Pancreas (tissue), 10 donors: ENCODE data around the gene ATP7A. TPM values are rescaled to one million over a fixed set of nuclear protein-coding genes. Genes with fewer than 3 reads are reported as not detected.

ENCODE experiments used
- ATAC-seq, 4 donors: fragments of 200-7000 bp; cut with Tn5 transposase; one replicate each; pipeline versions ENCODE4 v1.8.0 to v1.9.1; 2020; ENCODE audit warnings: mild to moderate bottlenecking in 4 of 4, moderate library complexity in 4 of 4
- DNase-seq, 6 donors: peaks; one replicate each; pipeline ENCODE4 v3.0.0-alpha.2; 2020
- FAIRE-seq: peaks from 2 replicates; lab custom pipeline; 2012; peaks lifted over from hg19 to GRCh38; lab: Jason Lieb, UNC
- H3K27ac ChIP-seq, 4 donors: fragments of 200-600 bp; sonication (generic); 1 replicate in 3 of 4; 2 replicates in 1 of 4; pipeline versions ENCODE4 v1.5.0 to v1.8.0; 2020
- H3K27me3 ChIP-seq, 4 donors: fragments of 200-600 bp; one replicate each; pipeline ENCODE4 v1.8.0; 2021
- H3K36me3 ChIP-seq, 3 donors: fragments of 200-600 bp; sonication (generic) in 1 of 3; one replicate each; pipeline versions ENCODE4 v1.5.0 to v1.8.0; 2020 to 2021
- H3K4me1 ChIP-seq, 3 donors: fragments of 200-600 bp; one replicate each; pipeline ENCODE4 v1.8.0; 2021
- H3K4me3 ChIP-seq, 4 donors: fragments of 200-600 bp; sonication (generic) in 2 of 4; one replicate each; pipeline versions ENCODE4 v1.5.0 to v1.8.0; 2020 to 2021
- H3K9me3 ChIP-seq, 4 donors: fragments of 200-600 bp; one replicate each; pipeline ENCODE4 v1.8.0; 2021
- WGBS, 2 donors: extraction: QIAGEN DNeasy Blood & Tissue Kit; methylation state at CpG; one replicate each; pipeline ENCODE4 v1.1.7; 2013; 5-methylcytosine and 5-hydroxymethylcytosine counted together
- intact Hi-C, 3 donors: fragments of 100-400 bp; cut with DNase I; formaldehyde crosslinking; loops; one replicate each; pipeline versions ENCODE4 v1.11.1 to v1.14.2; 2022
- polyA plus RNA-seq, 2 donors: library from polyadenylated mRNA; stranded (reverse); fragments of 200-250 nt; gene quantifications; one replicate each; pipeline ENCODE4 v1.2.3, GENCODE V29; 2013
- total RNA-seq, 6 donors: library from RNA; stranded (reverse); fragmentation: NEBNext Ultra II Directional in 4 of 6; extraction: Animal tissue kit (Norgen Biotek cat#: 25700) in 4 of 6; gene quantifications; one replicate each; pipeline versions ENCODE4 v1.2.1 to v1.2.4, GENCODE V29; 2021 to 2023
- TF ChIP-seq, protein P1 (sequence below), 4 donors: fragments of 200-600 bp; sonication (generic) in 3 of 4; IDR thresholded peaks; one replicate each; pipeline versions ENCODE4 v1.5.0 to v1.8.0; 2021; ENCODE audit warnings: antibody characterized with exemption in 4 of 4
- donor health status: healthy with polysubstance abuse.
- donor health status: DM: no; HTN: no; CAD: no; lungs with moderate emphysema.
- donor health status: DM: no; HTN: no; CAD: no.
- donor health status: control.
- donor health status: control.
- donor health status: Bipolar disorder and iron deficiency.
- donor health status: DM: yes; HTN: yes; CAD: no.
- donor health status: DM: no; HTN: no; CAD: no.
- donor health status: DM: no; HTN: no; CAD: no.
- donor health status: DM: yes; HTN: yes; CAD: no.

ATP7A gene
- total and polyA plus RNA-seq, 8 donors, result 1.3 to 7.8 (median 4.1) TPM

DNA sequence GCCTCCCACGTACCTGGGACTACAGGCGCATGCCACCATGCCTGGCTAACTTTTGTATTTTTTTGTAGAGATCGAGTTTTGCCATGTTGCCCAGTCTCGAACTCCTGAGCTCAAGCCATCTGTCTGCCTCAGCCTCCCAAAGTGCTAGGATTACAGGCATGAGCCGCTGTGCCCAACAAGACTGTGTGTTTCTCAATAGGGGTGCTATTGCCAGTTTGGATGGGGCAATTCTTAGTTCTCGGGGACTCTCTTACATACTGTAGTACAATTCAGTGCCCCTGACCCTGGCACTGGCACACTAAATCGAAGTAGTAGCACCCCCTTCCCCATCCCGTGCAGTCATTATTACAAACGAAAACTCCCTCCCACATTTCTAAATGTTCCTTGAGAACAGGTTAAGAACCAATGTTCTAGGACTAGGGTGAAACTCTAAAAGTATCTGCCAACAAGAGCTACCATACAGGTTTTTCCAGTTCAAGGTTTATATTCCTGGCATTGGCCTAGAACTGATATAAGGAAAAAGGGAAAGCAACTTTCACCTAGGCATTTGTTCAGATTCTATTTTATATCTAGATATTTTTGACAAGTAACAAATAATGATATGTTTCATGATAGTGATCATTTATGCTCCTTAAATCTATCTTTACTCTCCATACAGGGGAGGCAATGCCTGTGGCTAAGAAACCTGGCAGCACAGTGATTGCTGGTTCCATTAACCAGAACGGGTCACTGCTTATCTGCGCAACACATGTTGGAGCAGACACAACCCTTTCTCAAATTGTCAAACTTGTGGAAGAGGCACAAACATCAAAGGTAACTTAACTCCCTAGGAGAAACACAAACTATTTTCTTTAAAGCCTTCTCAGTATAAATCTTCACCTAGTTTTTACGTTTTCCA is 109.3 kb downstream of the ATP7A start:
- Histone ChIP-seq H3K36me3 (no peaks in the 10 kb centered on the region), H3K27ac (peak overlapping the region in 2 of 4 donors; percentile 65 to 70), H3K9me3 (no peaks in the 10 kb centered on the region), H3K27me3 (peaks cover 0 to 8% (median 0%) of the 10 kb centered on the region in 4 donors), H3K4me1 (peaks cover 0 to 4% (median 0%) of the 10 kb centered on the region in 3 donors), H3K4me3 (no peak overlapping the region)
- intact Hi-C loops, result loop anchor here in 1 of 3 donors (10.0 kb wide), 1 partner anchor 105 kb away; the partner anchor contains the start of gene ATP7A
- TF ChIP-seq, protein P1, sequence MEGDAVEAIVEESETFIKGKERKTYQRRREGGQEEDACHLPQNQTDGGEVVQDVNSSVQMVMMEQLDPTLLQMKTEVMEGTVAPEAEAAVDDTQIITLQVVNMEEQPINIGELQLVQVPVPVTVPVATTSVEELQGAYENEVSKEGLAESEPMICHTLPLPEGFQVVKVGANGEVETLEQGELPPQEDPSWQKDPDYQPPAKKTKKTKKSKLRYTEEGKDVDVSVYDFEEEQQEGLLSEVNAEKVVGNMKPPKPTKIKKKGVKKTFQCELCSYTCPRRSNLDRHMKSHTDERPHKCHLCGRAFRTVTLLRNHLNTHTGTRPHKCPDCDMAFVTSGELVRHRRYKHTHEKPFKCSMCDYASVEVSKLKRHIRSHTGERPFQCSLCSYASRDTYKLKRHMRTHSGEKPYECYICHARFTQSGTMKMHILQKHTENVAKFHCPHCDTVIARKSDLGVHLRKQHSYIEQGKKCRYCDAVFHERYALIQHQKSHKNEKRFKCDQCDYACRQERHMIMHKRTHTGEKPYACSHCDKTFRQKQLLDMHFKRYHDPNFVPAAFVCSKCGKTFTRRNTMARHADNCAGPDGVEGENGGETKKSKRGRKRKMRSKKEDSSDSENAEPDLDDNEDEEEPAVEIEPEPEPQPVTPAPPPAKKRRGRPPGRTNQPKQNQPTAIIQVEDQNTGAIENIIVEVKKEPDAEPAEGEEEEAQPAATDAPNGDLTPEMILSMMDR (IDR thresholded peaks at IDR 0.05), result no peak
- DNase-seq, result peak in 2 of 6 donors; percentile 2 to 11
- ATAC-seq, result peak; percentile 79 to 89 (median 84)
- no peak for FAIRE-seq
- WGBS, 2 donors, result 43 to 45% methylated on average over 12 of the region's 12 CpGs

DNA sequence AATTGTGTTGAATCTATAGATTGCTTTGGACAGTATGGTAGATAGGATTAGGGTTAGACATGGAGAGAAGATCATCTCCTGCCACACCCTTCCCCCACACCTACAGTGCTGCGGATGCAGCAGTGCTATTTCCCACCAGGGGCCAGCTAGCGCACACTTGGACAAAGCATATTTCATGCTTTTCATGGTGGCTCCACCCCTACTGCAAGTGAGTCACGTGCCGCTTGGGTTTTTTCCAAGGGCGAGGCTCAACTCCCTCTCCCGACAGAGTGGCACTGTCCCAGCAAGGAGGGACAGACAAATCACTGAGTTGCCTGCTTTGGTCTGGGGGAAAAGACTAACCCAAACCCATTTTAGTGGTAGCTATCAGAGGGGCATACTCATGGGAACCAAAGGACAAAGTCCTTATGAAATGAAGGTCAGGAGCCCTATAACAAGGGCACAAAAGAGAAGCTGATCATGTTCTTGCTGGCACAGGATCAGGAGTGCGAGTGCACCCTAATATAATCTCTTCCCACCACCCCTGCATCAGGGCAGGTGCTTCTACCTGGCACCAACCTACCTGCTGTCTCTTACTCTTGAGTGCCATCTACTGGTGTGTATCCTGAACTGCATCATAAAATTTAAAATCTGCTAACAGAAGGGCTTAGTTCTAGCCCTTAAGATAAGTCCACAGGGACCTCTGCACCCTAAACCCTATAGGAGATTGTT is 114.0 kb downstream of the ATP7A start:
- no peaks in the 10 kb centered on the region for H3K36me3 ChIP-seq
- no peak overlapping the region for H3K4me3 ChIP-seq
- WGBS, 2 donors, result 37 to 39% methylated on average over 7 of the region's 7 CpGs
- no peaks in the 10 kb centered on the region for H3K9me3 ChIP-seq
- peaks cover 0 to 2% (median 0%) of the 10 kb centered on the region in 3 donors for H3K4me1 ChIP-seq
- DNase-seq (peak; percentile 55 to 76 (median 64)), FAIRE-seq (no peak), ATAC-seq (peak; percentile 71 to 87 (median 82))
- H3K27me3 ChIP-seq, result peaks cover 0 to 8% (median 0%) of the 10 kb centered on the region in 4 donors
- TF ChIP-seq, protein P1 (IDR thresholded peaks at IDR 0.05), result peak; percentile 41 to 57 (median 46)
- intact Hi-C loops, result no loop called here
- peak overlapping the region in 1 of 4 donors; percentile 41 for H3K27ac ChIP-seq

DNA sequence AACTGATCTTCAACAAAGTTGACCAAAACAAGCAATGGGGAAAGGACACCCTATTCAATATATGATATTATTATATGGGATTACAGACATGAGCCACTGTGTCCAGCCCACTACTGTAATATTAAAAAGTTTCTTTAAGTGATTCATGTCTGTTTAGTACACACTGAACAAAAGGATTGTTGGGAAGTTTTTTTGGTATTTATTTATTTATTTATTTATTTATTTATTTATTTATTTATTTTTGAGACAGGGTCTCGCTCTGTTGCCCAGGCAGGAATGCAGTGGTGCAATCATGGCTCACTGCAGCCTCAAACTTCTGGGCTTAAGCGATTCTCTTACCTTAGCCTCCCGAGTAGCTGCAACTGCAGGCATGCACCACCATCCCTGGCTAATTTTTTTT is 117.3 kb downstream of the ATP7A start:
- FAIRE-seq (no peak), ATAC-seq (no peak), DNase-seq (no peak)
- Histone ChIP-seq H3K36me3 (no peaks in the 10 kb centered on the region), H3K27me3 (peaks cover 0 to 8% (median 0%) of the 10 kb centered on the region in 4 donors), H3K4me3 (no peak overlapping the region), H3K9me3 (no peaks in the 10 kb centered on the region), H3K4me1 (no peaks in the 10 kb centered on the region), H3K27ac (no peak overlapping the region)
- 71 to 97% methylated on average over 3 of the region's 3 CpGs for WGBS, 2 donors
- intact Hi-C loops, result no loop called here
- TF ChIP-seq, protein P1 (IDR thresholded peaks at IDR 0.05), result no peak

DNA sequence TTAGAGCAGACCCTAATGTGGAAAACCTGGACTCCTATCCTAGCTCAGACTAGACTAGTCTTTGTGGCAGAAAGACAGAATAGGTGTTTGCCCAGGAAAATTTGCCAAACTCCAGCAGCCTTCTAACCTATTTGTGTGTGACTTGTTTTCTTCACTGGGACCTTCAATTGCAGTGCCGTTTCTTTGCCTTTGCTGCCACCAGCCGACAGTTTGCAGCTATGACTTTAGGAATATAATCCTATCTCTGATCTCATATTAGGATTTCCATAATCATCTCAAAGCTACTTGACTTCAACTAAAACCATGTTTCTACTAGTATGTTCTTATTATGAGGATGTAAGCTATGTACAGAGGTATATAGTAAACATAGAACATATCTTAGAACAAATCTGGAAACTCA is 119.2 kb downstream of the ATP7A start:
- H3K27me3 ChIP-seq, result no peaks in the 10 kb centered on the region
- WGBS, 2 donors, result 12 to 26% methylated on average over 2 of the region's 2 CpGs
- H3K4me3 ChIP-seq, result no peak overlapping the region
- FAIRE-seq (peak; percentile 83), DNase-seq (peak in 1 of 6 donors; percentile 46), ATAC-seq (peak in 3 of 4 donors; percentile 52 to 74 (median 69))
- no peaks in the 10 kb centered on the region for H3K36me3 ChIP-seq
- H3K9me3 ChIP-seq, result no peaks in the 10 kb centered on the region
- TF ChIP-seq, protein P1 (IDR thresholded peaks at IDR 0.05), result peak in 3 of 4 donors; percentile 20 to 28 (median 21)
- no peak overlapping the region for H3K27ac ChIP-seq
- intact Hi-C loops, result no loop called here
- no peaks in the 10 kb centered on the region for H3K4me1 ChIP-seq
